HG02870 (cell line): ENCODE measurements around the gene TUSC2.
A peak's percentile ranks its signal among the peaks of the same experiment; 100 is the strongest.
"Not testable (repeated sequence)": the region's sequence is repeated elsewhere in the genome, so short reads cannot be mapped to it uniquely, and the experiment has no call there.

Experiments
- ATAC-seq: cut with Tn5 transposase; IDR thresholded peaks from one replicate; pipeline ENCODE4 v1.9.1; 2021; ENCODE audit warnings: mild to moderate bottlenecking, moderate library complexity; ENCODE audit not compliant: unreplicated experiment

Gene TUSC2

GRCh38 chr3:50319894-50320625 lies 8.0 kb downstream of the TUSC2 start:
- ATAC-seq: no peak

GRCh38 chr3:50319181-50319893 lies 8.7 kb downstream of the TUSC2 start:
- no peak for ATAC-seq

DNA sequence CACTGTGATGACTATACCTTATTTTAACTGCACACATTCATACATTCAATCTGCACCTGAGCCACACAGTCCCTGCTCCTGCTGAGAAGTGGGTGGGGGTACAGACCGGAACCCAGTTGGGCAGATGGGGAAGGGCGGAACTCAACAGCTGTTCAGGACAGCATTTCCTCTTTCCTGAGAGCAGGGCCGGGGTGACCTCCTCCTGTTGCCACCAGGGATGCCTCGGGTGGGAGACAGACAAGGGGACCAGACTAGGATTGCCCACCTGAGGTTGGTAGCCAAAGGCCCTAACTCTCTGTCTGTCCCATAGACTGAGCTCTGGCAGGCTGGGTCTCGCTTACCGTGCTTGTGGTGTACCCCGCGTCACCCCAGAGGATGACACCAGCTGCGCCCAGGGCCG lies 9.4 kb downstream of the TUSC2 start:
- ATAC-seq: no peak

GRCh38 chr3:50318163-50318562 lies 9.9 kb downstream of the TUSC2 start:
- ATAC-seq: no peak

DNA sequence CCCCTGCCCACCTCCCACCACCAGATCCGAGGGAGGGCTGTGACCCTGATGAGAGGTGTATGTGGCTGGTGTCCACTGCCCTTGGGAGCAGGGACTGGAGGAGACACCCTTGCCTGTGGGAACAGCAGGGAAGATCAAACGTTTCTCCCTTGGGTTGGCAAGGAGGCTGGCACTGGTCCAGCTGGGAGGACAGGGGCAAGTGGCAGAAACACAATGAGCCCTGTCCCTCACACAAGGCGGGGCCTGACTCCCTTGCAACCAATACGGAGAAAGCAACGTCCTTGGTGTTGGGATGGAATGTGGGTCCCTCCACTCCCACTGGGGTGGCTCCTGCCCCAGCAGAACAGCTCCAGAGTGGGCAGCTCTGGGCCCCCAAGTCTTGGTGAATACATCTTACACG lies 10.7 kb downstream of the TUSC2 start:
- no peak for ATAC-seq

- no peak for ATAC-seq
Observed at GRCh38 chr3:50316657-50317242, 11.3 kb downstream of the TUSC2 start.

DNA sequence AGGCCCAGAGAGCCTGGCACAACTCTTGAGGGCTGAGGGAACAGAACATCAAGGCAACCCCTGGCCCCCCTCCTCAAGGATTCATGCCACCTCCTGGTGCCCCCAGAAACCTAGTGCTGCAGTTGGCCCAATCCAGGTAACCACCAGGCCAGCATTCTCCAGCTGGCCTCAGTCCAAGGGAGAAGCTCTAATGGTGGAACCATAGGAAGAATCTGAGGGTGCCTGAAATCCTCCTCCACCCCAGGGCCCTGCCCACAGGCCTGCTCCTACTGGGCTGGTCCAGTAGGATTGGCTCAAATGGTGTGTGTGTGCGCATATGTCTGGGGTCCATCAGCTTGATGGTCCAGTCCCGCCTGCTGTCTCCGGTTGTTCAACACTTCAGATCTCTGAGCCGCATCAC lies 13.2 kb downstream of the TUSC2 start:
- ATAC-seq: no peak

DNA sequence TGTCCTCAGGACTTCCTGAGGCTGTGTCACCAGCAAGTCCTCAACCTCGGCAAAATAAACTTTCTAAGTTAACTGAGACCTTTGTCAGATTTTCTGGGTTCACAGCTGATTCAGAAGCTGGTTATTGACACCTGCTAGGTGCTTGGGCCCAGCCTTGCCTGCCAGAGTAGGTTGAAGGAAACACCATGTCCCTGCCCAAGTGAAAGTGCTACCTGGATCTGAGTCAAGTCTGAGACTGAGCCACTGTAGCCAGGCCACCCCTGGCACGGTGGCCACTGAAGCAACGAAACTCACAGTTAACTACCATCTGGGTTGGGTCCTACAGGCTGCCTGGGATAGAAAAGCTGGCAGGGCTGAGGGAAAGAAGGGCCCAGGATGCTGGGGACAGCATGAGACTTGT lies 13.7 kb downstream of the TUSC2 start:
- no peak for ATAC-seq

DNA sequence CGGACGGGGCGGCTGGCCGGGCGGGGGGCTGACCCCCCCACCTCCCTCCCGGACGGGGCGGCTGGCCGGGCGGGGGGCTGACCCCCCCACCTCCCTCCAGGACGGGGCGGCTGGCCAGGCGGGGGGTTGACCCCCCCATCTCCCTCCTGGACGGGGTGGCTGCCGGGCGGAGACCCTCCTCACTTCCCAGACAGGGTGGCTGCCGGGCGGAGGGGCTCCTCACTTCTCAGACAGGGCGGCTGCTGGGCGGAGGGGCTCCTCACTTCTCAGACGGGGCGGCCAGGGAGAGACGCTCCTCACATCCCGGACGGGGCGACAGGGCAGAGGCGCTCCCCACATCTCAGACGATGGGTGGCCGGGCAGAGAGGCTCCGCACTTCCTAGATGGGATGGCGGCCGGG lies 16.0 kb downstream of the TUSC2 start:
- ATAC-seq: not testable (repeated sequence)

DNA sequence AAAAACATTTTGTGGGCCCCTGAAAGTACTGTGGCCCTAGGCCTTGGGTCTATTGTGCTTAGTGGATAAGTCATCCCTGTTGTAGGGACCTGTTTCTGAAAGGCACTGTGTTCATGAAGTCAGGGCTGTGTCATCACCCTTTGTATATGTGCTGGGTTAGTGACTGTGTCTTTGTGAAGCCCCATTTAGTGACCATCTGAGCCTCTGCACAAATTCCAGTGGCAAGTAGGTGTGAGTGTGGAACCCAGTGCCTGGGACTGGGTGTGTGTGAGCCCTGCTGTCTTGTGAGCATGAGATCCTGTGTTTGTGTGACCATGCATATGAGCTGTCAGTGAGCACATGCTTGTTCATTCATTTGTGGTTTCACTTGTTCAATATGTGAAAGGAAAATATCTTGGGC lies 23.4 kb downstream of the TUSC2 start:
- ATAC-seq: no peak

DNA sequence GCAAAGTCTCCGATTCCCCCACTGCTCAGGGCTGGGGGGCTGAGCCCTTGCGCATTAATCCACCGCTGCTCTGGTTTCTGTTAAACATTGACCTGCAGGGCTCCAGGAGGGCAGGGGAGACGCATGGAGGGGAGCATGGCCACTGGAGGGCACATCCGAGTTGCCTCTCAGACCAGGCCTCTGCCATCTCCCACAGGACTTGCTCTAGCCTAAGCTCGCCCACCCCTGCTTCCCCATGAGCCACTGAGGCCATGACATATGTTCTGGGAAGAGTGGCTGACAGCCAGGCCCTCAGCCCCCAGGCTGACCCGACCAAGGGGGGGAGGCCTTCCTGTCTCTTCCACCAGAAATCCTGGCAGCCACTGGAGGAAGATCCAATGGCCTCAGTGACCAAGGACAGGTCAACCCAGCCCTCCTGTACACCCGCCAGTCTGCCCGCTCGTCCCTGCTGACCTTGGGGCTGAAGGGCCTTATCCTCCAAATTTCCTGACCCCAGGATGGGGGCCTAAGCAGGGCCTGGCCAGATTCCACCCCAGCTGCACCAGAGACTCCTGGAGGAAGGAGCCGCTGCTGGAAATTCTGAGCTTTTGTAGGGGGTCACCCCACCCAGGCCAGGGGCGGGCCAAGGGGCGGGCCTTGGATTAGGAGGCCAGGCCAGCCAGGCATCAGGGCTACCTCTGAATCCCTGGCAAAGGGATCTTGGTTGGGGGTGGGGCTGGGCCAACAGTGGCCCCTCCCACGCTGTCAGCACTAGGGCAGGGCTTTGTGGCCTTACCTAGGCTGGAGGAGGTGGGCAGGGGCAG lies 24.8 kb downstream of the TUSC2 start, which contains the start of gene HYAL1:
Gene HYAL1 (minus strand): TSS at position 562 of the 803 bp plus-strand sequence. CDS start 618 bp downstream, outside the sequence.
- ATAC-seq: no peak

DNA sequence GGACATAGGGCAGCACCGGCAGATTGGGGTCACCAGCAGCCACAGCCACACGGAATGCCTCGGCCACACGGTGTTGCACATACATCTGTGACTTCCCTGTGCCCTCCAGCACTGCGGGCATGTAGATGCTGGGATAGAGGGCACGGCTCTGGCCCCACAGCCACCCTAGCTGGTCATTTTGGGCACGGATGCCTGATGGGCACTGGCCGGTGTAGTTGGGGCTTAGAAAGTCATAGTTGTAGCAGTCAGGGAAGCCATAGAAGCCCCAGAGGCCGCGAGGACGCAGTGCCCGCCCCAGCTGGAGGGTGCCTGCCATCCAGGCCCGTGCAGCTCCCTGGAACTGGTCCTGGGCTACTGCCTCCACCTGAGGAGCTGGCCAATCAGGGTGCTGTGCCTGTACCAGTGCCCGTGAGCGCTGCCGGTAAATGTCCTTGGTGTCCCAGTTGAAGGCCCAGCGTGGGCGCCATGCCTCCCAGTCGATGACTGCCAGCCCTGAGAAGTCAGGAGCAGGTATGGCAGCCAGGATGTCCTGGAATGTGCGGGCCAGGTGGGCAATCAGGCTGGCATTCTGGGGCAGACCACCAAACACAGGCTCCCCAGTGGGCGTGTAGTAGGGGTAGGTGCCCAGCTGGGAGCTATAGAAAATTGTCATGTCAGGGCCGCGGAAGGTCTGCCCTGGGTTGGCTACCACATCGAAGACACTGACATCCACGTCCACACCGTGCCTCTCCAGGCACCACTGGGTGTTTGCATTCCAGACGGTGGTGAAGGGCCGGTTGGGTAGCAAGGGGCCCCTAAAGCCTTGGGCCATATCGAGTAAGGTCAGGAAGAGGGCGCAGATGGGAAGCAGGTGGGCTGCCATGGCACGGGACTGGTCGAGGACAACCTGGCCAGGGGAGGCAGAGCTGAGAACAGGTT lies 25.7 kb downstream of the TUSC2 start:
- no peak for ATAC-seq

DNA sequence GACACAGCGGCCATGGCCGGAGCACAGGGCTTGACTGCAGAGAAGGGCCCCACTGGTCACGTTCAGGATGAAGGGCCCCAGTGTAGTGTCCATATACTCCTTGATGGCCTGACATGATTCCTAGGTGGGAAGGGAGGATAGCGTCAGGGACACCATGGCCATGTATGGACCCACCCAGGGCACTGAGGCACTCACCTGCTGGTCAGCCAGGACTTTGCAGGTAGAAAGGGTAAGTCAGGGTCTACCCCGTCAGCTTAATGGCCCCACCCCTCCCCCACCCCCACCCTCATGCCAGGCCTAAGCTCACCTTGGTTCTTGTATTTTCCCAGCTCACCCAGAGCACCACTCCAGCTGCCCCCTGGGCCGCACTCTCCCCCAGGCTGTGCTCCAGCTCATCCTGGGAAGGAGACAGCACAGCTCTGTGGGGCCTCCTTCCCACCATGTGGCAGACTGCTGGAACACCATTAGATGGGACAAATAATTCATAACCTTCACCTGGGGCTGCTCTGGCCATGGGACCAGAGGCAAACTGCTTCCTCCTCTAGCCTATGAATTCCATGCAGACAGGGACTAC lies 27.3 kb downstream of the TUSC2 start:
- ATAC-seq: no peak

- ATAC-seq: no peak
Observed at GRCh38 chr3:50299929-50300680, 27.9 kb downstream of the TUSC2 start.

DNA sequence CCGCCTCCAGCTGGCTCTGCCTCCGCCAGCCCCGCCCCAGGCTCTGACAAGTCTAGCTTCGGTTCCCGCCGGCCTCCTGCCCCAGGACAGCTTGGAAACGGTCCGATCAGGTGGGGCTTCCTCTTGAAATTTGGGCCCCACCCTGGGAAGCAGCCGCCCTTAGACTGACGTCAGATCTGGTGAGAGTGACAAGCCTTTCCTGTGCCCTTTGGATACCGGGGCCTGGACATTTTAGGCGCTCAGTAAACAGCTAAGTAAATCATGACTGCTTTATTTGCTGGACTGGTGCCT lies 28.4 kb downstream of the TUSC2 start:
- no peak for ATAC-seq

DNA sequence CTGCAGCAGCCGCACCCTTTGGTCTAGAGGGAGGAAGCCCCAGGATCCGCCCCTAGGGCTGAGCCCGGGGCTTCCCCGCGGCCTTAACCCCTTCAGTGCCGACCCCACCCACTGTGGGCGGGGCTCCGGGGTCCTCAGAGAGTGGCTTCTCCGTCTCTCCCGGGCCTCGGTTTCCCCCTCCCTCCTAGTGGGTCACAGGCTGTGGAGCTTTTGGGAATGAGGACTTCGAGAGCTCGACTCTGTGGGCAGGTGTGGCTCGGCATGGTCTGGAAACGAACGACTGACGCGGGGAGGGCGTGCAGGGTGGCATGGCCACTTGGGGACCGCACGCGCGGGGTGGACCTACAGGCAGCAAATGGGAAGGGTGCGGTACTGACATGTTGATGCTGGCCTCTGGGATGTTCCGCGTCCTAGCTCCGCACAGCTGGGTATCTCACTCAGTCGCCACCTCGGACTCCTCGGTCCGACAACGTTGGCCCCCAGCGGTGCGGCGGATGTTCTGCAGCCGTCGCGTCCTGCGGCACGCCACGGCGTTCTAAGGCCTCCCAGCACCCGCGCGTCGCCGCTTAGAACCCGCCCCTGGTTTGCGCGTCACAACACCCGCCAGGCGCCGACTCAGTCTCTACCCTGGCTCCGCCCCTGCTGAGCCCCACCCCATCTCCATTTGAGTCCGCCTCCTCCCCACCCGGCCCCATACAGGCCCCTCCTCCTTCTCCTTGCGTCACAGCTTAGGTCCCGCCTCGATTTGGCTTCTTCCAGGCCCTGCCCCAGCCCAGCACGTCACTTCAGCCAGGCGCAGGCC lies 29.0 kb downstream of the TUSC2 start, which contains the start of the genes HYAL3 and NAA80:
Gene HYAL3 (minus strand): TSS at position 570 of the 802 bp plus-strand sequence. CDS start 3,803 bp downstream, outside the sequence.
Gene NAA80 (minus strand): TSS at position 570 of the 802 bp plus-strand sequence. CDS start 1,942 bp downstream, outside the sequence.
- peak; percentile 89 for ATAC-seq

GRCh38 chr3:50297896-50298725 lies 29.9 kb downstream of the TUSC2 start:
- no peak for ATAC-seq
